Measurements from ENCODE around the gene HBEGF.
"Not testable (repeated sequence)": the region's sequence is repeated elsewhere in the genome, so short reads cannot be mapped to it uniquely, and the experiment has no call there.

Gene HBEGF

GRCh38 chr5:140343849-140344248, 2.6 kb downstream of the HBEGF start:
- not testable (repeated sequence) for H4K8ac ChIP-seq (ENCODE audit: low read length); H2BK5ac ChIP-seq (ENCODE audit: low read depth, low read length, poor library complexity, severe bottlenecking); H3K79me1 ChIP-seq (replicated peaks; ENCODE audit: low read length, poor library complexity, severe bottlenecking); H3K27me3 ChIP-seq (ENCODE audit: control insufficient read depth in 1 of 2, insufficient read depth in 1 of 2, low read length in 2 of 2); H2BK15ac ChIP-seq (ENCODE audit: low read depth, poor library complexity, severe bottlenecking); H2AK5ac ChIP-seq (ENCODE audit: low read length, severe bottlenecking); H3K4me2 ChIP-seq (ENCODE audit: low read length, poor library complexity, severe bottlenecking); H3K27ac ChIP-seq (ENCODE audit: low read length, poor library complexity, severe bottlenecking); H3K4ac ChIP-seq (ENCODE audit: low read depth in 1 of 2, low read length in 2 of 2); H3K4me3 ChIP-seq (ENCODE audit: insufficient read depth in 1 of 2, low read depth in 1 of 2, low read length in 2 of 2); H3K14ac ChIP-seq (ENCODE audit: low read length in 2 of 2); H3K9me3 ChIP-seq (ENCODE audit: control insufficient read depth, low read length); H4K91ac ChIP-seq (ENCODE audit: low read length); DNase-seq; H3K23ac ChIP-seq (ENCODE audit: low read length in 2 of 2); H3K9ac ChIP-seq (ENCODE audit: low read length); H2BK12ac ChIP-seq (ENCODE audit: low read length in 2 of 2); H2BK120ac ChIP-seq (ENCODE audit: low read depth, low read length); H2AFZ ChIP-seq (ENCODE audit: low read depth, low read length); H3K18ac ChIP-seq (ENCODE audit: low read depth in 1 of 2, low read length in 2 of 2)
- WGBS = 100% methylated on average over 8 of the region's 8 CpGs
- Histone ChIP-seq H3K4me1 (ENCODE audit: control insufficient read depth, insufficient read depth, low read depth, low read length) (peaks cover 19% of the 10 kb centered on the region), H3K36me3 (ENCODE audit: control insufficient read depth in 1 of 2, insufficient read depth in 2 of 2, low read depth in 1 of 2, low read length in 2 of 2) (peaks cover 20 to 22% of the 10 kb centered on the region in 2 experiments)

- no peak overlapping the region for H3K4ac ChIP-seq (ENCODE audit: low read depth in 1 of 2, low read length in 2 of 2)
- peaks cover 20 to 29% of the 10 kb centered on the region in 2 experiments for H3K36me3 ChIP-seq (ENCODE audit: control insufficient read depth in 1 of 2, insufficient read depth in 2 of 2, low read depth in 1 of 2, low read length in 2 of 2)
- H3K9ac ChIP-seq (ENCODE audit: low read length) = no peak overlapping the region
- H2BK15ac ChIP-seq (ENCODE audit: low read depth, poor library complexity, severe bottlenecking) = no peak overlapping the region
- no peak overlapping the region for H2BK12ac ChIP-seq (ENCODE audit: low read length in 2 of 2)
- no peak overlapping the region for H3K14ac ChIP-seq (ENCODE audit: low read length in 2 of 2)
- no peak overlapping the region for H2AFZ ChIP-seq (ENCODE audit: low read depth, low read length)
- peaks cover 8% of the 10 kb centered on the region for H3K79me1 ChIP-seq (replicated peaks; ENCODE audit: low read length, poor library complexity, severe bottlenecking)
- no peak overlapping the region for H3K4me2 ChIP-seq (ENCODE audit: low read length, poor library complexity, severe bottlenecking)
- H2BK5ac ChIP-seq (ENCODE audit: low read depth, low read length, poor library complexity, severe bottlenecking) = no peak overlapping the region
- no peak overlapping the region for H3K4me3 ChIP-seq (ENCODE audit: insufficient read depth in 1 of 2, low read depth in 1 of 2, low read length in 2 of 2)
- H3K4me1 ChIP-seq (ENCODE audit: control insufficient read depth, insufficient read depth, low read depth, low read length) = peaks cover 21% of the 10 kb centered on the region
- no peak overlapping the region for H3K27ac ChIP-seq (ENCODE audit: low read length, poor library complexity, severe bottlenecking)
- H4K91ac ChIP-seq (ENCODE audit: low read length) = no peak overlapping the region
- H3K9me3 ChIP-seq (ENCODE audit: control insufficient read depth, low read length) = no peaks in the 10 kb centered on the region
- no peak overlapping the region for H2AK5ac ChIP-seq (ENCODE audit: low read length, severe bottlenecking)
- no peak overlapping the region for H3K18ac ChIP-seq (ENCODE audit: low read depth in 1 of 2, low read length in 2 of 2)
- H3K27me3 ChIP-seq (ENCODE audit: control insufficient read depth in 1 of 2, insufficient read depth in 1 of 2, low read length in 2 of 2) = no peaks in the 10 kb centered on the region
- no CpG with 5 or more reads among the region's 1 CpG for WGBS
- no peak for DNase-seq
- no peak overlapping the region for H4K8ac ChIP-seq (ENCODE audit: low read length)
- no peak overlapping the region for H3K23ac ChIP-seq (ENCODE audit: low read length in 2 of 2)
- H2BK120ac ChIP-seq (ENCODE audit: low read depth, low read length) = no peak overlapping the region
Measured at GRCh38 chr5:140342896-140343295, 3.5 kb downstream of the HBEGF start.

- Histone ChIP-seq H3K9ac (ENCODE audit: low read length) (no peak overlapping the region), H3K4me2 (ENCODE audit: low read length, poor library complexity, severe bottlenecking) (no peak overlapping the region), H3K27ac (ENCODE audit: low read length, poor library complexity, severe bottlenecking) (no peak overlapping the region), H2BK12ac (ENCODE audit: low read length in 2 of 2) (no peak overlapping the region), H3K27me3 (ENCODE audit: control insufficient read depth in 1 of 2, insufficient read depth in 1 of 2, low read length in 2 of 2) (no peaks in the 10 kb centered on the region), H4K8ac (ENCODE audit: low read length) (no peak overlapping the region), H2BK120ac (ENCODE audit: low read depth, low read length) (no peak overlapping the region), H3K9me3 (ENCODE audit: control insufficient read depth, low read length) (no peaks in the 10 kb centered on the region), H3K14ac (ENCODE audit: low read length in 2 of 2) (no peak overlapping the region), H2BK5ac (ENCODE audit: low read depth, low read length, poor library complexity, severe bottlenecking) (no peak overlapping the region), H2AFZ (ENCODE audit: low read depth, low read length) (no peak overlapping the region), H2AK5ac (ENCODE audit: low read length, severe bottlenecking) (no peak overlapping the region), H3K18ac (ENCODE audit: low read depth in 1 of 2, low read length in 2 of 2) (no peak overlapping the region), H4K91ac (ENCODE audit: low read length) (no peak overlapping the region), H3K23ac (ENCODE audit: low read length in 2 of 2) (no peak overlapping the region), H3K4me1 (ENCODE audit: control insufficient read depth, insufficient read depth, low read depth, low read length) (peaks cover 23% of the 10 kb centered on the region), H3K79me1 (replicated peaks; ENCODE audit: low read length, poor library complexity, severe bottlenecking) (peaks cover 12% of the 10 kb centered on the region), H3K4ac (ENCODE audit: low read depth in 1 of 2, low read length in 2 of 2) (no peak overlapping the region), H2BK15ac (ENCODE audit: low read depth, poor library complexity, severe bottlenecking) (no peak overlapping the region), H3K4me3 (ENCODE audit: insufficient read depth in 1 of 2, low read depth in 1 of 2, low read length in 2 of 2) (no peak overlapping the region), H3K36me3 (ENCODE audit: control insufficient read depth in 1 of 2, insufficient read depth in 2 of 2, low read depth in 1 of 2, low read length in 2 of 2) (peaks cover 24 to 31% of the 10 kb centered on the region in 2 experiments)
- 69% methylated on average over 4 of the region's 6 CpGs for WGBS
- DNase-seq = no peak
Measured at GRCh38 chr5:140342287-140342686, 4.1 kb downstream of the HBEGF start.

- WGBS = 98% methylated on average over 5 of the region's 5 CpGs
Measured at GRCh38 chr5:140341591-140341990, 4.8 kb downstream of the HBEGF start.

More at GRCh38 chr5:140341591-140341990, 4.8 kb downstream of the HBEGF start:
- Histone ChIP-seq H3K9ac (ENCODE audit: low read length) (no peak overlapping the region), H3K4ac (ENCODE audit: low read depth in 1 of 2, low read length in 2 of 2) (no peak overlapping the region), H3K4me2 (ENCODE audit: low read length, poor library complexity, severe bottlenecking) (no peak overlapping the region), H2BK5ac (ENCODE audit: low read depth, low read length, poor library complexity, severe bottlenecking) (no peak overlapping the region), H3K23ac (ENCODE audit: low read length in 2 of 2) (no peak overlapping the region), H4K8ac (ENCODE audit: low read length) (no peak overlapping the region), H3K14ac (ENCODE audit: low read length in 2 of 2) (no peak overlapping the region), H3K27ac (ENCODE audit: low read length, poor library complexity, severe bottlenecking) (no peak overlapping the region), H3K36me3 (ENCODE audit: control insufficient read depth in 1 of 2, insufficient read depth in 2 of 2, low read depth in 1 of 2, low read length in 2 of 2) (peaks cover 26 to 35% of the 10 kb centered on the region in 2 experiments), H2AFZ (ENCODE audit: low read depth, low read length) (no peak overlapping the region), H3K27me3 (ENCODE audit: control insufficient read depth in 1 of 2, insufficient read depth in 1 of 2, low read length in 2 of 2) (no peaks in the 10 kb centered on the region), H2BK15ac (ENCODE audit: low read depth, poor library complexity, severe bottlenecking) (no peak overlapping the region), H2BK120ac (ENCODE audit: low read depth, low read length) (no peak overlapping the region), H2BK12ac (ENCODE audit: low read length in 2 of 2) (no peak overlapping the region), H4K91ac (ENCODE audit: low read length) (peak overlapping the region; percentile 21), H3K4me1 (ENCODE audit: control insufficient read depth, insufficient read depth, low read depth, low read length) (peaks cover 24% of the 10 kb centered on the region), H2AK5ac (ENCODE audit: low read length, severe bottlenecking) (no peak overlapping the region), H3K79me1 (replicated peaks; ENCODE audit: low read length, poor library complexity, severe bottlenecking) (peaks cover 16% of the 10 kb centered on the region), H3K4me3 (ENCODE audit: insufficient read depth in 1 of 2, low read depth in 1 of 2, low read length in 2 of 2) (no peak overlapping the region), H3K18ac (ENCODE audit: low read depth in 1 of 2, low read length in 2 of 2) (no peak overlapping the region), H3K9me3 (ENCODE audit: control insufficient read depth, low read length) (no peaks in the 10 kb centered on the region)
- no peak for DNase-seq
